Measurements from ENCODE around the gene MRPL53. TPM values are rescaled to one million over a fixed set of nuclear protein-coding genes. Genes with fewer than 3 reads are reported as not detected.

MRPL53 gene
- total and polyA plus RNA-seq, 2 of the 13 experiments (the other 11 are each of a cell fraction or from before 2014, with no cell fraction given) = 34.3 to 51.9 TPM

- 0 out of 2 replicates have a peak, but pooled peaks have one; percentile 82 for TF ChIP-seq ZNF318 (CRISPR knock-in tag; IDR thresholded peaks at IDR 0.05)
- TF ChIP-seq CHCHD3 (CRISPR knock-in tag; IDR thresholded peaks at IDR 0.05) = 0 out of 2 replicates have a peak, but pooled peaks have one; percentile 26
- no peak for TF ChIP-seq ZFP36 (IDR thresholded peaks at IDR 0.05; ENCODE audit: borderline replicate concordance, low read depth, low read length, partially characterized antibody)
- peak; percentile 86 for TF ChIP-seq PTBP1 (IDR thresholded peaks at IDR 0.05; ENCODE audit: low read depth, low read length, poor library complexity, severe bottlenecking)
- TF ChIP-seq MBNL3 (CRISPR knock-in tag; conservative IDR thresholded peaks at IDR 0.05) = no peak
- TF ChIP-seq RBFOX2 (IDR thresholded peaks at IDR 0.05; ENCODE audit: low read depth, low read length) = no peak
- TF ChIP-seq ZSCAN30 (CRISPR knock-in tag; IDR thresholded peaks at IDR 0.05) = 0 out of 2 replicates have a peak, but pooled peaks have one; percentile 76
- no peak for TF ChIP-seq ZNF546 (CRISPR knock-in tag; conservative IDR thresholded peaks at IDR 0.05)
- peak; percentile 98 for TF ChIP-seq SIN3A (IDR thresholded peaks at IDR 0.05; ENCODE audit: borderline replicate concordance, low read depth, low read length)
- TF ChIP-seq ZNF530 (CRISPR knock-in tag; IDR thresholded peaks at IDR 0.05; ENCODE audit: low read depth) = no peak
- peak; percentile 83 for TF ChIP-seq ARNTL (CRISPR knock-in tag; IDR thresholded peaks at IDR 0.05)
- TF ChIP-seq DBP (CRISPR knock-in tag; IDR thresholded peaks at IDR 0.05; ENCODE audit: not compliant biosample characterization) = no peak
- TF ChIP-seq E2F1 (CRISPR knock-in tag; IDR thresholded peaks at IDR 0.05) = no peak
- TF ChIP-seq KLF12 (CRISPR knock-in tag; IDR thresholded peaks at IDR 0.05; ENCODE audit: borderline replicate concordance) = peak; percentile 100
- TF ChIP-seq ZNF230 (CRISPR knock-in tag; IDR thresholded peaks at IDR 0.05) = peak; percentile 84; the same call in 1 of the 2 replicates
- TF ChIP-seq CEBPG (CRISPR knock-in tag; IDR thresholded peaks at IDR 0.05) = peak; percentile 69
- no peak for TF ChIP-seq ZNF260 (CRISPR knock-in tag; IDR thresholded peaks at IDR 0.05; ENCODE audit: borderline replicate concordance, low read depth)
Observed at GRCh38 chr2:74454654-74455511, 17.6 kb downstream of the MRPL53 start, which contains the start of gene INO80B (continued).

Data from HepG2 (cell line).